Ramos (cell line): ENCODE data around the gene CECR2.

ENCODE experiments used
- in situ Hi-C: fragments of 300-500 bp; cut with MboI; formaldehyde crosslinking; loops from one replicate; pipeline ENCODE4 v1.14.3; 2022; ENCODE audit warnings: low sequenced_read_pairs; ENCODE audit not compliant: unreplicated experiment

Gene CECR2

GRCh38 chr22:17366329-17366728 is 2.9 kb upstream of the CECR2 start:
- in situ Hi-C loops = no loop called here

GRCh38 chr22:17366830-17367229 is 2.4 kb upstream of the CECR2 start:
- in situ Hi-C loops = no loop called here

GRCh38 chr22:17368144-17368543 is 1.1 kb upstream of the CECR2 start:
- in situ Hi-C loops = no loop called here

- in situ Hi-C loops = no loop called here
Measured at GRCh38 chr22:17368554-17369438, 464 bp upstream of the CECR2 start.

GRCh38 chr22:17370026-17370765 is 936 bp downstream of the CECR2 start:
- in situ Hi-C loops = no loop called here

GRCh38 chr22:17370766-17371432 is 1.6 kb downstream of the CECR2 start:
- in situ Hi-C loops = no loop called here

GRCh38 chr22:17371448-17371847 is 2.2 kb downstream of the CECR2 start:
- in situ Hi-C loops = no loop called here

- in situ Hi-C loops = no loop called here
Measured at GRCh38 chr22:17373855-17374254, 4.6 kb downstream of the CECR2 start.

- in situ Hi-C loops = no loop called here
Measured at GRCh38 chr22:17375914-17376614, 6.8 kb downstream of the CECR2 start.

- in situ Hi-C loops = no loop called here
Measured at GRCh38 chr22:17376950-17377349, 7.7 kb downstream of the CECR2 start.

- in situ Hi-C loops = no loop called here
Measured at GRCh38 chr22:17379944-17380343, 10.7 kb downstream of the CECR2 start.

GRCh38 chr22:17380359-17381087 is 11.3 kb downstream of the CECR2 start:
- in situ Hi-C loops = no loop called here

- in situ Hi-C loops = no loop called here
Measured at GRCh38 chr22:17381192-17381913, 12.1 kb downstream of the CECR2 start.

- in situ Hi-C loops = no loop called here
Measured at GRCh38 chr22:17384612-17385330, 15.5 kb downstream of the CECR2 start.

- in situ Hi-C loops = no loop called here
Measured at GRCh38 chr22:17387356-17387755, 18.1 kb downstream of the CECR2 start.

- in situ Hi-C loops = no loop called here
Measured at GRCh38 chr22:17388235-17388634, 19.0 kb downstream of the CECR2 start.

GRCh38 chr22:17390087-17390486 is 20.8 kb downstream of the CECR2 start:
- in situ Hi-C loops = no loop called here

- in situ Hi-C loops = no loop called here
Measured at GRCh38 chr22:17396516-17396915, 27.3 kb downstream of the CECR2 start.
